ENCODE measurements around the gene TNFAIP8L1. TPM values are rescaled to one million over a fixed set of nuclear protein-coding genes. Genes with fewer than 3 reads are reported as not detected.

The TNFAIP8L1 gene
- total and polyA plus RNA-seq, 4 donors, result 12.1 to 22.0 (median 15.7) TPM

DNA sequence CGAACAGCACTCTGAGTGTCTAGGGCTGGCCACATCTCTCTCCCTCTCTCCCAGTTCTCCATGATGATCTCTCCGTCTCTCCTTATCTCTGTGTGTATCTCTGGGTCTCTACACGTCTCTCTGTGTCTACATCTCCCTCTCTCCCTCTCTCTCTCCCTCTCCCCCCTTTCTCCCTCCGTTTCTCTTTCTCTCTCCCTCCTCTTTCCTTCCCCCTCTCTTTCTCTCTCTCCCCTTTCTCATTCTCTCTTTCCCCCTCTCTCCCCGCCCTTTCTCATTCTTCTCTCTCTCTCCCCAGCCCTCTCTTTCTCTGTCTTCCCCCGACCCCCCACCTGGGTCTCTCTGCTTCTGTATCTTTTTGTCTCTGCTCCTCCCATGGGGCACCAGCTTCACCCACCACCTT, 21.3 kb upstream of the TNFAIP8L1 start:
- 44 to 48% methylated on average over 6 of the region's 6 CpGs for WGBS, 2 donors
- ATAC-seq (ENCODE audit: insufficient read depth, low FRiP score) (no peak), DNase-seq (no peak)
- Histone ChIP-seq H3K27me3 (ENCODE audit: control insufficient read depth in 3 of 3, insufficient read depth in 3 of 3, low read length in 2 of 3) (no peaks in the 10 kb centered on the region), H3K4me1 (ENCODE audit: control insufficient read depth in 5 of 5, insufficient read depth in 5 of 5, low read length in 5 of 5) (no peaks in the 10 kb centered on the region), H3K9me3 (ENCODE audit: control insufficient read depth in 4 of 4, insufficient read depth in 3 of 4, low read length in 3 of 4) (no peaks in the 10 kb centered on the region), H3K36me3 (ENCODE audit: control insufficient read depth in 4 of 4, insufficient read depth in 4 of 4, low read length in 4 of 4) (no peaks in the 10 kb centered on the region), H3K4me3 (no peak overlapping the region), H3K9ac (ENCODE audit: insufficient read depth in 1 of 2, low read length in 2 of 2) (no peak overlapping the region), H3K27ac (ENCODE audit: low read depth in 1 of 2, low read length in 1 of 2) (no peak overlapping the region)
- TF ChIP-seq CTCF (IDR thresholded peaks at IDR 0.05; ENCODE audit: control extremely low read depth, extremely low read depth), result no peak

DNA sequence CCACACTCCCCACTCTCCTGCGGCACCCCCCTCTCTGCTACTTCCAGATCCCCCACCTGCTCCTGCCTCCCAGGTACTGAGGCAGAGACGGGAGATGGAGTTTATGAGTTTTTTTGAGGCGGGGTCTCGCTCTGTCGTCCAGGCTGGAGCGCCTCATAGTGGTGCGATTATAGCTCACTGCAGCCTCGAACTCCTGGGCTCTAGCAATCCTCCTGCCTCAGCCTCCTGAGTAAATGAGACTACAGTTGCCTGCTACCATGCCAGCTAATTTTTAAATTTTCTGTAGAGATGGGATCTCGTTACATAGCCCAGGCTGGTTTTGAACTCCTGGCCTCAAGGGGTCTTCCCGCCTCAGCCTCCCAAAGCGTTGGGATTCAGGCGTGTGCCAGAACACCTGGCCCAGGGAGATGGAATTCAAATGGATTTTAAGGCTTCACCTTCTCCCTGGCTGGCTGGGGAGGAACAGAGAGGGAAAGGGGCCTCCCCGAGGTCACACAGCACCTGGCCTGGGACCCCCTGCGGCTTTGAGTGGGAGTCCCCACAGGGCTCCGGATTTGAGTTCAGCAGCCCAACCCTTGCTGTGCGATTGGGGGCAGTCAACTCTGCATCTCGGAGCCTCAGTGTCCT, 19.5 kb upstream of the TNFAIP8L1 start:
- H3K27ac ChIP-seq (ENCODE audit: low read depth in 1 of 2, low read length in 1 of 2), result no peak overlapping the region
- H3K9me3 ChIP-seq (ENCODE audit: control insufficient read depth in 4 of 4, insufficient read depth in 3 of 4, low read length in 3 of 4), result no peaks in the 10 kb centered on the region
- H3K4me3 ChIP-seq, result no peak overlapping the region
- no peaks in the 10 kb centered on the region for H3K4me1 ChIP-seq (ENCODE audit: control insufficient read depth in 5 of 5, insufficient read depth in 5 of 5, low read length in 5 of 5)
- DNase-seq, result no peak
- no peaks in the 10 kb centered on the region for H3K36me3 ChIP-seq (ENCODE audit: control insufficient read depth in 4 of 4, insufficient read depth in 4 of 4, low read length in 4 of 4)
- no peaks in the 10 kb centered on the region for H3K27me3 ChIP-seq (ENCODE audit: control insufficient read depth in 3 of 3, insufficient read depth in 3 of 3, low read length in 2 of 3)
- WGBS, 2 donors, result 73 to 78% methylated on average over 17 of the region's 17 CpGs
- H3K9ac ChIP-seq (ENCODE audit: insufficient read depth in 1 of 2, low read length in 2 of 2), result no peak overlapping the region
- ATAC-seq (ENCODE audit: insufficient read depth, low FRiP score), result no peak
- no peak for TF ChIP-seq CTCF (IDR thresholded peaks at IDR 0.05; ENCODE audit: control extremely low read depth, extremely low read depth)

DNA sequence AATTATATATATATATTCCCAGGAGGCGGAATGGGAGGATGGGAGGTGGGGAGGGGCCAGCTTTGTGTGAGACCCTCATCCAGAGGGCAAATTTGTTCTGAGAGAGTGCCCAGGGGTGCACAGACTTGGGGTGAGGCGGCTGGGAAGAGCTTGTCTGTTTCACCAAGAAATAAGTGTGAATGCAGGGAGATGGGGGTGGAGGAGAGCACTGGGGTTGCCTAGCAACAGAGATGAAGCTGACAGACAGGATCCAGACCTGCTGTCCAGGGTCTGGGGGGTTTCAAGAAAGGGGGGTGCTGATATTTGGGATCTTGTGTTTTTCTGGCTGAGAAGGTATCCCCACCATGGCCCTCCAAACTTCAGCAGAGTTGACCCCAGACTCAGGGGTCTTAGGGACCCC, 18.6 kb upstream of the TNFAIP8L1 start:
- Histone ChIP-seq H3K27ac (ENCODE audit: low read depth in 1 of 2, low read length in 1 of 2) (no peak overlapping the region), H3K4me1 (ENCODE audit: control insufficient read depth in 5 of 5, insufficient read depth in 5 of 5, low read length in 5 of 5) (no peaks in the 10 kb centered on the region), H3K27me3 (ENCODE audit: control insufficient read depth in 3 of 3, insufficient read depth in 3 of 3, low read length in 2 of 3) (no peaks in the 10 kb centered on the region), H3K9ac (ENCODE audit: insufficient read depth in 1 of 2, low read length in 2 of 2) (no peak overlapping the region), H3K36me3 (ENCODE audit: control insufficient read depth in 4 of 4, insufficient read depth in 4 of 4, low read length in 4 of 4) (no peaks in the 10 kb centered on the region), H3K4me3 (no peak overlapping the region), H3K9me3 (ENCODE audit: control insufficient read depth in 4 of 4, insufficient read depth in 3 of 4, low read length in 3 of 4) (no peaks in the 10 kb centered on the region)
- no peak for ATAC-seq (ENCODE audit: insufficient read depth, low FRiP score)
- TF ChIP-seq CTCF (IDR thresholded peaks at IDR 0.05; ENCODE audit: control extremely low read depth, extremely low read depth), result no peak
- DNase-seq, result peak in 2 of 3 donors; percentile 23 to 31
- WGBS, 2 donors, result 59 to 78% methylated on average over 2 of the region's 2 CpGs
